Middle frontal gyrus (tissue), 1 donor: ENCODE measurements around the gene TVP23C.

Experiments used
- DNase-seq: peaks from one replicate; pipeline ENCODE4 v3.0.0-alpha.2; 2015; ENCODE audit warnings: low spot score; ENCODE audit errors: extremely low spot score

Gene TVP23C

GRCh38 chr17:15465045-15465701 lies 98.1 kb downstream of the TVP23C start:
- DNase-seq: no peak

- no peak for DNase-seq
These were observed 98.9 kb downstream of the TVP23C start for GRCh38 chr17:15464231-15464985.

GRCh38 chr17:15462976-15463772 lies 100.1 kb downstream of the TVP23C start:
- DNase-seq: no peak

DNA sequence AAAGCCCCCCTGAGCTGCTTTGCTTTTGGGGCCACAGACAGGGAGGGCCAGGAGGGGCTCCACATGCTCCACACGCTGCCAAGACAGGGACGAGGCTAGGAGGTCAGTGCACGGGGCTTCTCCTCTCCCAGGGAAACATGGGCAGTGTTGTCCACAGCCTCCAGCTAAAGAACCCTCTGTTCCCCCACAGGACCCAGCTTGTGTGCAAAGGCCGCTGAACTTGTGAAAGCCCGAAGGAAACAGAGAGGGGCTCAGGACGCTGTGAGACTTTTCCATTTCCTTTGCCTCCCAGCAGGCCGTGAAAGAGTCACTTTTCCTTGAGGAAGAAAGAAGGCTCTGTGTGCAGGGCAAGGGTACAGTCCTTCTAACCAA lies 105.6 kb downstream of the TVP23C start:
- no peak for DNase-seq

DNA sequence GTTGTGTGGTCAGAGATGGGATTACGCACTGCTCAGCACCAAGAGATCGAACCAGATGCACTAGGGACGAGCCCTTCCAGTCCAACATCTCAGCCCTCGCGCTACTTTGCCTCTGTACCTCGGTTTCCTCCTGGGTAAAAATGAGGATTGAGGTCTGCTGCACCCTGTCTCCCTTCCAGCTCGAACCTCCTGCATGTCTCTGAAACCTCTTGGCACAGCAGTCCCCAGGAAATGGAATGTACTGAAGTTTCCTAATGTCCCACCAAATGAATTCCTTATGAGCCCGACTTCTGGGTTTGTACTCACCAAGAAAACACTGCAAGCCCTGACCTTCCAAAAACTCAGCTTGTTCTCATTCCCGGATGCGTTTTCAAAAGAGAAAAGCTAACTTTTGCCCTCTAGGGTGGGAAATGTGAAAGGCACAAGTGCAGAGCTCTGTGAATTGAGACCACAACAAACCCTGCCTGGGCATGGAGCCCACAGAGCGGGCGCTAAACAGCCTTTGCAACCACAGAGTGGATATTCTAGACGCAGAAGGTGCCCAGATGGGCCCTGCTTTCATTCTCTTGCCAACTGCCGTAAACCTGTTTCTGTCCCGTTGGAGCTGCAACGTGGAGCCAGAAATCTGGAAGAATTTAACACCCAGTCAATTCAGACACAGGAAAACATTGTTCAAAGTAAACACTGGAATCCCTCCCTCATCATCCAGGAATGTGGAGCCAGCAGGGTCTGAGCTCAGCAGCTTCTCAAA lies 106.1 kb downstream of the TVP23C start:
- peak; percentile 52 for DNase-seq

GRCh38 chr17:15456496-15456895 lies 106.8 kb downstream of the TVP23C start:
- DNase-seq: no peak

- no peak for DNase-seq
These were observed 108.9 kb downstream of the TVP23C start for GRCh38 chr17:15454346-15454745.

- DNase-seq: no peak
These were observed 109.5 kb downstream of the TVP23C start for GRCh38 chr17:15453782-15454181.

- no peak for DNase-seq
These were observed 110.0 kb downstream of the TVP23C start for GRCh38 chr17:15453246-15453645.

GRCh38 chr17:15452746-15453145 lies 110.5 kb downstream of the TVP23C start:
- no peak for DNase-seq
